GM12878 (cell line): Measurements from ENCODE around the gene PRIM1. TPM values are rescaled to one million over a fixed set of nuclear protein-coding genes. Genes with fewer than 3 reads are reported as not detected.
A peak's percentile ranks its signal among the peaks of the same experiment; 100 is the strongest.

ENCODE experiments used
- BHLHE40 ChIP-seq, 2 experiments: fragments of 450-650 bp in 1 of 2; IDR thresholded peaks; 2 replicates each; pipeline ENCODE4 v1.6.1; 2011 to 2017; ENCODE audit warnings: low read depth in 2 of 2, borderline replicate concordance in 1 of 2, improper control_type of control experiment in 1 of 2, low read length in 1 of 2, mild to moderate bottlenecking in 1 of 2
- CHD2 ChIP-seq: IDR thresholded peaks from 2 replicates; pipeline ENCODE4 v1.6.1; 2011; ENCODE audit warnings: low read depth, low read length, improper control_type of control experiment, borderline replicate concordance
- CHD4 ChIP-seq: fragments of 200-600 bp; sonication (generic); IDR thresholded peaks from 2 replicates; pipeline ENCODE4 v1.6.1; 2016; ENCODE audit warnings: mild to moderate bottlenecking
- IRF4 ChIP-seq: IDR thresholded peaks from 2 replicates; pipeline ENCODE4 v1.6.1; 2011; ENCODE audit warnings: low read depth, low read length
- JUND ChIP-seq: IDR thresholded peaks from 2 replicates; pipeline ENCODE4 v1.6.1; 2012; ENCODE audit warnings: low read depth, mild to moderate bottlenecking, low read length, improper control_type of control experiment, moderate library complexity
- MTA2 ChIP-seq: fragments of 450-650 bp; IDR thresholded peaks from 2 replicates; pipeline ENCODE4 v1.6.1; 2016; ENCODE audit warnings: low read depth, mild to moderate bottlenecking, moderate library complexity
- NFIC ChIP-seq: IDR thresholded peaks from 2 replicates; pipeline ENCODE4 v1.6.1; 2012; ENCODE audit warnings: low read depth, mild to moderate bottlenecking, inconsistent platforms, low read length, moderate library complexity
- NFXL1 ChIP-seq: fragments of 450-650 bp; IDR thresholded peaks from 2 replicates; pipeline ENCODE4 v1.6.1; 2017; ENCODE audit warnings: antibody characterized with exemption, mild to moderate bottlenecking, borderline replicate concordance
- NRF1 ChIP-seq: conservative IDR thresholded peaks from 2 replicates; pipeline ENCODE4 v1.6.1; 2011; ENCODE audit warnings: mild to moderate bottlenecking, low read depth, low read length, improper control_type of control experiment
- RB1 ChIP-seq: fragments of 450-650 bp; formaldehyde crosslinking; IDR thresholded peaks from 2 replicates; pipeline ENCODE4 v1.6.1; 2017; ENCODE audit warnings: mild to moderate bottlenecking, borderline replicate concordance
- RUNX3 ChIP-seq: IDR thresholded peaks from 2 replicates; pipeline ENCODE4 v1.6.1; 2012; ENCODE audit warnings: low read length, inconsistent platforms
- SIX5 ChIP-seq: IDR thresholded peaks from 2 replicates; pipeline ENCODE4 v1.6.1; 2011; ENCODE audit warnings: mild to moderate bottlenecking, low read depth, low read length, moderate library complexity; ENCODE audit not compliant: severe bottlenecking
- ZBED1 ChIP-seq: IDR thresholded peaks from 2 replicates; pipeline ENCODE4 v1.6.1; 2016; ENCODE audit warnings: borderline replicate concordance
- ZNF622 ChIP-seq: fragments of 450-650 bp; IDR thresholded peaks from 2 replicates; pipeline ENCODE4 v1.6.1; 2017; ENCODE audit warnings: mild to moderate bottlenecking, inconsistent platforms
- ZZZ3 ChIP-seq: IDR thresholded peaks from 2 replicates; pipeline ENCODE4 v1.6.1; 2011; ENCODE audit warnings: low read depth; ENCODE audit not compliant: control insufficient read depth, insufficient read length
- polyA plus RNA-seq, 11 experiments: library from polyadenylated mRNA; depleted of rRNA in 4 of 11; unstranded in 6 of 11; stranded (reverse) in 5 of 11; fragments of >200 nt; fragmentation: Nextera tagmentation in 4 of 11; fragmentation: Illumina TruSeq in 1 of 11; extraction: Ambion mirVana in 4 of 11; extraction: Trizol in 1 of 11; gene quantifications; 1 replicate in 1 of 11; 2 replicates in 10 of 11; pipeline versions ENCODE4 v1.2.1 to v1.2.3, GENCODE V29; 2011 to 2016; ENCODE audit warnings: inconsistent platforms in 2 of 11, missing spikeins in 2 of 11, low read depth in 1 of 11
- total RNA-seq, 4 experiments: library from RNA; depleted of rRNA in 3 of 4; stranded (reverse); fragments of >200 nt in 3 of 4; fragmentation: Illumina TruSeq in 1 of 4; extraction: Trizol in 1 of 4; gene quantifications; 2 replicates each; pipeline versions ENCODE4 v1.2.1 to v1.2.3, GENCODE V29; 2013 to 2021
- TF ChIP-seq, protein P1 (sequence below): fragments of 450-650 bp; IDR thresholded peaks from 2 replicates; pipeline ENCODE4 v1.6.1; 2018; ENCODE audit warnings: mild to moderate bottlenecking, low read depth, moderate library complexity; ENCODE audit not compliant: partially characterized antibody
- TF ChIP-seq, protein P2 (sequence below): fragments of 450-650 bp; formaldehyde crosslinking; IDR thresholded peaks from 2 replicates; pipeline ENCODE4 v1.5.0; 2022; ENCODE audit warnings: mild to moderate bottlenecking, missing genetic modification characterization
- TF ChIP-seq, protein P3 (sequence below): IDR thresholded peaks from 2 replicates; pipeline ENCODE4 v1.6.1; 2012; ENCODE audit warnings: improper control_type of control experiment, low read depth, low read length; ENCODE audit not compliant: insufficient replicate concordance

Gene PRIM1
- total and polyA plus RNA-seq, 10 of the 15 experiments (the other 5 are each of a cell fraction or from before 2014, with no cell fraction given): 27.1 to 70.6 (median 55.7) TPM

DNA sequence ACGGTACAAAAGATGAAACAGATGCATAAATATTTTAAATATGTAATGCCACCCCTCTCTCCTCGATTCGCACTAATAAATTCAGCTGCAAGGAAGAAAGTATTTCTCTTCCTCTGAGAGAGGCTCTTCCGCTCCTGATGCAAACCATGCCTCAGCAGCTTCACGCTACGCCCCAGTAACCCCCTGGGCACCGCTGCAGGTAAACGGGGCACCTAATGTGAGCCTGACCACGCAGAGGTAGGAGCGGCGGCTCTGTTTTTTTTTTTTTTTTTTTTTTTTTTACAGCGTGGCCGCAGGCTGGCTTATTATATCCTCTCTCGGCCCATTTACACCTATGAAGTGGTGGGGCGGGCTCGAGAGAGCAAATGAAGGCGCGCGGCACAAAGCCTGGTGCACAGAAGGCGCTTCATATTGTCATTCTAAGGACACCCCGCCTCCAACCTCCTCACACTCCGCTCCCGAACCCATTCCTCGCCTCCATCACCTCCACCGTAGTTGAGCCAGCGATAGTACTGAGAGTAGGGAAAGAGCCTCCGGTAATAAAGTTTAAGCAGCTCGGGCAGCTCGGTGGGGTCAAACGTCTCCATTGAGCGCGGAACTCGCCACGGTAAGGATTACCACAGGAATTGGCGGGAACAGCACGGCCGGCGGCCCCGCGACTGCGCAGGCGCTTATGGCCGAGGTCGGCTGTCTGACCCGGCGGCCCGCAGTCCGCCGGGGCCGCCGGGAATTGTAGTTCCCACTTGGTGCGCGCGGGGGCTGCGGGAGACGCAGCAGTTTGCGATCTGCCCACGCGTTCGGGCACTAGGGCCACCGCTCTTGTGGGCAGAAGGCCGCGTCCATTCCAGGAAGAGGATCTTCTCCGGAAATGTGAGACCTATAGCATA lies at the start of gene PRIM1 (continued):
- TF ChIP-seq, protein P1, sequence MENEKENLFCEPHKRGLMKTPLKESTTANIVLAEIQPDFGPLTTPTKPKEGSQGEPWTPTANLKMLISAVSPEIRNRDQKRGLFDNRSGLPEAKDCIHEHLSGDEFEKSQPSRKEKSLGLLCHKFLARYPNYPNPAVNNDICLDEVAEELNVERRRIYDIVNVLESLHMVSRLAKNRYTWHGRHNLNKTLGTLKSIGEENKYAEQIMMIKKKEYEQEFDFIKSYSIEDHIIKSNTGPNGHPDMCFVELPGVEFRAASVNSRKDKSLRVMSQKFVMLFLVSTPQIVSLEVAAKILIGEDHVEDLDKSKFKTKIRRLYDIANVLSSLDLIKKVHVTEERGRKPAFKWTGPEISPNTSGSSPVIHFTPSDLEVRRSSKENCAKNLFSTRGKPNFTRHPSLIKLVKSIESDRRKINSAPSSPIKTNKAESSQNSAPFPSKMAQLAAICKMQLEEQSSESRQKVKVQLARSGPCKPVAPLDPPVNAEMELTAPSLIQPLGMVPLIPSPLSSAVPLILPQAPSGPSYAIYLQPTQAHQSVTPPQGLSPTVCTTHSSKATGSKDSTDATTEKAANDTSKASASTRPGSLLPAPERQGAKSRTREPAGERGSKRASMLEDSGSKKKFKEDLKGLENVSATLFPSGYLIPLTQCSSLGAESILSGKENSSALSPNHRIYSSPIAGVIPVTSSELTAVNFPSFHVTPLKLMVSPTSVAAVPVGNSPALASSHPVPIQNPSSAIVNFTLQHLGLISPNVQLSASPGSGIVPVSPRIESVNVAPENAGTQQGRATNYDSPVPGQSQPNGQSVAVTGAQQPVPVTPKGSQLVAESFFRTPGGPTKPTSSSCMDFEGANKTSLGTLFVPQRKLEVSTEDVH: peak; percentile 96
- TF ChIP-seq ZZZ3 (no peak), ZBED1 (no peak), MTA2 (0 out of 2 replicates have a peak, but pooled peaks have one; percentile 35), SIX5 (peak; percentile 87), JUND (no peak), RUNX3 (peak; percentile 79), RB1 (peak; percentile 100), NFIC (no peak), NFXL1 (no peak), CHD4 (no peak), IRF4 (0 out of 2 replicates have a peak, but pooled peaks have one; percentile 11), NRF1 (peak; percentile 49), BHLHE40 (IDR thresholded peaks at IDR 0.05; ENCODE audit: borderline replicate concordance in 1 of 2, low read depth in 2 of 2, low read length in 1 of 2) (peak in 1 of 2 experiments; percentile 55; a peak in 1 of 4 replicates), ZNF622 (no peak), CHD2 (peak; percentile 34; the same call in 1 of the 2 replicates)
- TF ChIP-seq, protein P2, sequence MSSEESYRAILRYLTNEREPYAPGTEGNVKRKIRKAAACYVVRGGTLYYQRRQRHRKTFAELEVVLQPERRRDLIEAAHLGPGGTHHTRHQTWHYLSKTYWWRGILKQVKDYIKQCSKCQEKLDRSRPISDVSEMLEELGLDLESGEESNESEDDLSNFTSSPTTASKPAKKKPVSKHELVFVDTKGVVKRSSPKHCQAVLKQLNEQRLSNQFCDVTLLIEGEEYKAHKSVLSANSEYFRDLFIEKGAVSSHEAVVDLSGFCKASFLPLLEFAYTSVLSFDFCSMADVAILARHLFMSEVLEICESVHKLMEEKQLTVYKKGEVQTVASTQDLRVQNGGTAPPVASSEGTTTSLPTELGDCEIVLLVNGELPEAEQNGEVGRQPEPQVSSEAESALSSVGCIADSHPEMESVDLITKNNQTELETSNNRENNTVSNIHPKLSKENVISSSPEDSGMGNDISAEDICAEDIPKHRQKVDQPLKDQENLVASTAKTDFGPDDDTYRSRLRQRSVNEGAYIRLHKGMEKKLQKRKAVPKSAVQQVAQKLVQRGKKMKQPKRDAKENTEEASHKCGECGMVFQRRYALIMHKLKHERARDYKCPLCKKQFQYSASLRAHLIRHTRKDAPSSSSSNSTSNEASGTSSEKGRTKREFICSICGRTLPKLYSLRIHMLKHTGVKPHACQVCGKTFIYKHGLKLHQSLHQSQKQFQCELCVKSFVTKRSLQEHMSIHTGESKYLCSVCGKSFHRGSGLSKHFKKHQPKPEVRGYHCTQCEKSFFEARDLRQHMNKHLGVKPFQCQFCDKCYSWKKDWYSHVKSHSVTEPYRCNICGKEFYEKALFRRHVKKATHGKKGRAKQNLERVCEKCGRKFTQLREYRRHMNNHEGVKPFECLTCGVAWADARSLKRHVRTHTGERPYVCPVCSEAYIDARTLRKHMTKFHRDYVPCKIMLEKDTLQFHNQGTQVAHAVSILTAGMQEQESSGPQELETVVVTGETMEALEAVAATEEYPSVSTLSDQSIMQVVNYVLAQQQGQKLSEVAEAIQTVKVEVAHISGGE (CRISPR knock-in tag): no peak
- TF ChIP-seq, protein P3, sequence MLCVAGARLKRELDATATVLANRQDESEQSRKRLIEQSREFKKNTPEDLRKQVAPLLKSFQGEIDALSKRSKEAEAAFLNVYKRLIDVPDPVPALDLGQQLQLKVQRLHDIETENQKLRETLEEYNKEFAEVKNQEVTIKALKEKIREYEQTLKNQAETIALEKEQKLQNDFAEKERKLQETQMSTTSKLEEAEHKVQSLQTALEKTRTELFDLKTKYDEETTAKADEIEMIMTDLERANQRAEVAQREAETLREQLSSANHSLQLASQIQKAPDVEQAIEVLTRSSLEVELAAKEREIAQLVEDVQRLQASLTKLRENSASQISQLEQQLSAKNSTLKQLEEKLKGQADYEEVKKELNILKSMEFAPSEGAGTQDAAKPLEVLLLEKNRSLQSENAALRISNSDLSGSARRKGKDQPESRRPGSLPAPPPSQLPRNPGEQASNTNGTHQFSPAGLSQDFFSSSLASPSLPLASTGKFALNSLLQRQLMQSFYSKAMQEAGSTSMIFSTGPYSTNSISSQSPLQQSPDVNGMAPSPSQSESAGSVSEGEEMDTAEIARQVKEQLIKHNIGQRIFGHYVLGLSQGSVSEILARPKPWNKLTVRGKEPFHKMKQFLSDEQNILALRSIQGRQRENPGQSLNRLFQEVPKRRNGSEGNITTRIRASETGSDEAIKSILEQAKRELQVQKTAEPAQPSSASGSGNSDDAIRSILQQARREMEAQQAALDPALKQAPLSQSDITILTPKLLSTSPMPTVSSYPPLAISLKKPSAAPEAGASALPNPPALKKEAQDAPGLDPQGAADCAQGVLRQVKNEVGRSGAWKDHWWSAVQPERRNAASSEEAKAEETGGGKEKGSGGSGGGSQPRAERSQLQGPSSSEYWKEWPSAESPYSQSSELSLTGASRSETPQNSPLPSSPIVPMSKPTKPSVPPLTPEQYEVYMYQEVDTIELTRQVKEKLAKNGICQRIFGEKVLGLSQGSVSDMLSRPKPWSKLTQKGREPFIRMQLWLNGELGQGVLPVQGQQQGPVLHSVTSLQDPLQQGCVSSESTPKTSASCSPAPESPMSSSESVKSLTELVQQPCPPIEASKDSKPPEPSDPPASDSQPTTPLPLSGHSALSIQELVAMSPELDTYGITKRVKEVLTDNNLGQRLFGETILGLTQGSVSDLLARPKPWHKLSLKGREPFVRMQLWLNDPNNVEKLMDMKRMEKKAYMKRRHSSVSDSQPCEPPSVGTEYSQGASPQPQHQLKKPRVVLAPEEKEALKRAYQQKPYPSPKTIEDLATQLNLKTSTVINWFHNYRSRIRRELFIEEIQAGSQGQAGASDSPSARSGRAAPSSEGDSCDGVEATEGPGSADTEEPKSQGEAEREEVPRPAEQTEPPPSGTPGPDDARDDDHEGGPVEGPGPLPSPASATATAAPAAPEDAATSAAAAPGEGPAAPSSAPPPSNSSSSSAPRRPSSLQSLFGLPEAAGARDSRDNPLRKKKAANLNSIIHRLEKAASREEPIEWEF: no peak
